CD4-positive, CD25-positive, alpha-beta regulatory T cell (primary cell): ENCODE data around the gene ZNF605. TPM values are rescaled to one million over a fixed set of nuclear protein-coding genes. Genes with fewer than 3 reads are reported as not detected.
"Not testable (repeated sequence)": the region's sequence is repeated elsewhere in the genome, so short reads cannot be mapped to it uniquely, and the experiment has no call there.

ENCODE experiments used
- ATAC-seq, 2 donors: fragments of 150-1000 bp; cut with Tn5 transposase; one replicate each; pipeline ENCODE4 v1.10.0; 2021; ENCODE audit warnings: low read depth in 2 of 2, moderate number of reproducible peaks in 2 of 2, moderate library complexity in 1 of 2
- DNase-seq, 3 donors: peaks; one replicate each; pipeline versions ENCODE4 v3.0.0 to v3.0.0-alpha.2; 2012 to 2022; ENCODE audit warnings: mixed read lengths in 1 of 3
- H3K27ac ChIP-seq: one replicate; pipeline ENCODE4 v1.7.0; 2013; ENCODE audit warnings: mild to moderate bottlenecking, low read length; ENCODE audit not compliant: insufficient read depth, poor library complexity, severe bottlenecking
- H3K27me3 ChIP-seq: one replicate; pipeline ENCODE4 v1.7.0; 2013; ENCODE audit warnings: low read length; ENCODE audit not compliant: control insufficient read depth, insufficient read depth
- H3K36me3 ChIP-seq: one replicate; pipeline ENCODE4 v1.7.0; 2013; ENCODE audit warnings: mild to moderate bottlenecking, low read length, moderate library complexity; ENCODE audit not compliant: control insufficient read depth, insufficient read depth
- H3K4me1 ChIP-seq: 2 replicates; pipeline ENCODE4 v1.7.0; 2013; ENCODE audit warnings: mild to moderate bottlenecking, low read length; ENCODE audit not compliant: insufficient read depth, control insufficient read depth, poor library complexity, severe bottlenecking
- H3K4me3 ChIP-seq: one replicate; pipeline ENCODE4 v1.7.0; 2013; ENCODE audit warnings: low read depth, mild to moderate bottlenecking, low read length, moderate library complexity
- H3K9me3 ChIP-seq, 2 experiments: 1 replicate in 1 of 2; 2 replicates in 1 of 2; pipeline ENCODE4 v1.7.0; 2013; ENCODE audit warnings: low read length in 2 of 2, mild to moderate bottlenecking in 1 of 2, moderate library complexity in 1 of 2; ENCODE audit not compliant: control insufficient read depth in 2 of 2
- H3K27ac Mint-ChIP-seq, 3 donors: one replicate each; pipeline ENCODE4 v1.8.0; 2020 to 2022; ENCODE audit warnings: mild to moderate bottlenecking in 3 of 3, mixed read lengths in 3 of 3, moderate library complexity in 2 of 3
- H3K27me3 Mint-ChIP-seq: one replicate; pipeline ENCODE4 v1.8.0; 2022; ENCODE audit warnings: mild to moderate bottlenecking, mixed read lengths
- H3K36me3 Mint-ChIP-seq: one replicate; pipeline ENCODE4 v1.8.0; 2020; ENCODE audit warnings: mixed read lengths
- H3K4me1 Mint-ChIP-seq, 4 donors: one replicate each; pipeline ENCODE4 v1.8.0; 2020 to 2022; ENCODE audit warnings: mixed read lengths in 4 of 4, mild to moderate bottlenecking in 1 of 4
- H3K4me3 Mint-ChIP-seq, 4 donors: one replicate each; pipeline ENCODE4 v1.8.0; 2020 to 2022; ENCODE audit warnings: mild to moderate bottlenecking in 4 of 4, mixed read lengths in 4 of 4, moderate library complexity in 3 of 4
- H3K9me3 Mint-ChIP-seq, 7 donors: one replicate each; pipeline ENCODE4 v1.8.0; 2020 to 2022; ENCODE audit warnings: mixed read lengths in 7 of 7, mild to moderate bottlenecking in 3 of 7, moderate library complexity in 2 of 7
- polyA plus RNA-seq, 4 donors: library from polyadenylated mRNA; unstranded; fragments of 300-500 nt; fragmentation: Illumina TruSeq; gene quantifications; one replicate each; pipeline ENCODE4 v1.2.3, GENCODE V29; 2021
- total RNA-seq: library from RNA; stranded (reverse); gene quantifications from one replicate; pipeline ENCODE4 v1.2.3, GENCODE V29; 2022

ZNF605 gene
- total and polyA plus RNA-seq, 5 donors from 2014 or later = 0.83 to 3.1 (median 2.0) TPM

DNA sequence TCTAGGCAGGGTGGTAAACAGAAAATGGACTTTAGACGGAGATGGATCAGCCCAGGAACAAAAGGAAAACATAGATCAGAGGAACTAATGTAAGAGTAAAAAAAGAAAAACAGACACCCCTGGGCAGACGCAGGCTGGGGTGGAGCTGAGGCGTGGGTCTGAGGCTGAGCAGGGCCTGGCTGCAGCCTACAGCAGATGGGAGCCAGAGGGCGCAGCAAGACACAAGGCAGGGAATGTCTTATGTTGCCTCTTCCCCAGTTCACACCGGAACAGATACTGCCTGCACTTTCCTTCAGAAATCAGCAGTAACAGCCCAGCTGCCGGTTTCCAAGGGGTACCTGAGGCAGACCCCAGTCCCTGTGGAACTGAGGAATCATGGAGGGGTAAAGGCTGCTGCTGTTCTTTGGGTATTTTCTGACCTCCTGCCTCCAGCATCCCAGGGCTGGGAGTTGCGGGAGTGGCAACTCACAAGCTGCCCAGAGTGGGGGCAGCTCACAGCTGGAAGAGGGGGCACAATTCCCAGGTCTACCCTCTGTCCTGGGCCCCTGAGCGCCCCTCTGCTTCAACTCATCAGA, 9.8 kb downstream of the ZNF605 start:
- Histone ChIP-seq H3K4me3 (no peak overlapping the region), H3K4me1 (no peaks in the 10 kb centered on the region), H3K9me3 (peaks cover 48 to 85% of the 10 kb centered on the region in 2 experiments), H3K36me3 (peaks cover 63% of the 10 kb centered on the region), H3K27ac (no peak overlapping the region), H3K27me3 (no peaks in the 10 kb centered on the region)
- peaks cover 0 to 42% (median 11%) of the 10 kb centered on the region in 7 donors for H3K9me3 Mint-ChIP-seq
- ATAC-seq (no peak), DNase-seq (no peak)
- H3K27me3 Mint-ChIP-seq = no peaks in the 10 kb centered on the region
- no peak overlapping the region for H3K4me3 Mint-ChIP-seq
- peak overlapping the region in 2 of 3 donors; percentile 64 for H3K27ac Mint-ChIP-seq
- peaks cover 44% of the 10 kb centered on the region for H3K36me3 Mint-ChIP-seq
- H3K4me1 Mint-ChIP-seq = peaks cover 0 to 2% (median 0%) of the 10 kb centered on the region in 4 donors

DNA sequence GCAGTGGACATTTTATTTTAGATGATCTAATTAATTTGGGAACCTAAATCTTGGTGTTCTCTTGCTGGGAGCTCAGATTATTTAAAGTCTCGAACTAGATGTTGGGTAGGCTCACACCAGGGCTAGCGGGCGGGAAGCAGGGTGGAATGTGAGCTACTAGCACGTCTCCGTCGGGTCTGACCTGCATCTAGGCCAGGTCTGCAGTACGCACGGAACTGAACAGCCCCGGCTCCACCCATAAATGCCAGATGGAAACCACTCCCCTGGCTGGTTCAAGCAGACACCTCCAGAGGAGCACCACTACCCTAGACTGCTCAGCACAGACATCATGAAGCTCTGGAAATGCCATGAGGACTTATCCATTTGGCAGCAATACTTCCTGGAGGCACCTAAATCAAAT, 10.3 kb downstream of the ZNF605 start:
- no peak overlapping the region for H3K27ac ChIP-seq
- ATAC-seq = no peak

DNA sequence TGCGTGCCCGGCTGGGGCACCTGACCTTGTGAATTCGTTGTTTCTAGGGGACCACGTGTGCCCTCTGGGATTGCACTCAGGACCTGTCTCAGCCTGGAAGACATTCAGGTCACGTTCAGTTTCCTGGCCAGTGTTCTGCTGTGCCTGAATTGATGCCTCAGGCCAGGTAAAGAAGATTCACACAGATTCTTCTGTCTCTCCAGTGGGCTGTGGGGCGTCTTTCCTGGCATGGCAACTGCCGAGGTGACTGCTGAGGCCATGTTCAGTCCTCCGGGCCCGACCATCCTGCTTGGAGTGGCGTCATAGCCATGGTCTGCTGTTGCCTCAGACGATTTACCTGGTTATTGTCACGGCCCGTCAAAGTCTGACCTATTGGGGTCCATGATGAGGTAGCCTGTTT, 13.5 kb downstream of the ZNF605 start:
- DNase-seq (no peak), ATAC-seq (no peak)
- Mint-ChIP-seq H3K27me3 (no peaks in the 10 kb centered on the region), H3K4me1 (peaks cover 0 to 2% (median 0%) of the 10 kb centered on the region in 4 donors), H3K9me3 (peaks cover 0 to 47% (median 18%) of the 10 kb centered on the region in 7 donors), H3K4me3 (no peak overlapping the region), H3K36me3 (peaks cover 35% of the 10 kb centered on the region), H3K27ac (no peak overlapping the region)
- Histone ChIP-seq H3K36me3 (peaks cover 45% of the 10 kb centered on the region), H3K27ac (no peak overlapping the region), H3K4me1 (no peaks in the 10 kb centered on the region), H3K4me3 (no peak overlapping the region), H3K27me3 (no peaks in the 10 kb centered on the region), H3K9me3 (peaks cover 35 to 73% of the 10 kb centered on the region in 2 experiments)

More for the DNA sequence above, 10.3 kb downstream of the ZNF605 start:
- H3K36me3 ChIP-seq = peaks cover 63% of the 10 kb centered on the region
- Mint-ChIP-seq H3K36me3 (peaks cover 49% of the 10 kb centered on the region), H3K4me1 (peaks cover 0 to 2% (median 0%) of the 10 kb centered on the region in 4 donors), H3K4me3 (no peak overlapping the region), H3K27me3 (no peaks in the 10 kb centered on the region), H3K27ac (peak overlapping the region in 2 of 3 donors; percentile 64 to 74), H3K9me3 (peaks cover 0 to 47% (median 17%) of the 10 kb centered on the region in 7 donors)
- no peaks in the 10 kb centered on the region for H3K4me1 ChIP-seq
- H3K9me3 ChIP-seq = peaks cover 47 to 90% of the 10 kb centered on the region in 2 experiments
- no peak for DNase-seq
- no peak overlapping the region for H3K4me3 ChIP-seq
- no peaks in the 10 kb centered on the region for H3K27me3 ChIP-seq

DNA sequence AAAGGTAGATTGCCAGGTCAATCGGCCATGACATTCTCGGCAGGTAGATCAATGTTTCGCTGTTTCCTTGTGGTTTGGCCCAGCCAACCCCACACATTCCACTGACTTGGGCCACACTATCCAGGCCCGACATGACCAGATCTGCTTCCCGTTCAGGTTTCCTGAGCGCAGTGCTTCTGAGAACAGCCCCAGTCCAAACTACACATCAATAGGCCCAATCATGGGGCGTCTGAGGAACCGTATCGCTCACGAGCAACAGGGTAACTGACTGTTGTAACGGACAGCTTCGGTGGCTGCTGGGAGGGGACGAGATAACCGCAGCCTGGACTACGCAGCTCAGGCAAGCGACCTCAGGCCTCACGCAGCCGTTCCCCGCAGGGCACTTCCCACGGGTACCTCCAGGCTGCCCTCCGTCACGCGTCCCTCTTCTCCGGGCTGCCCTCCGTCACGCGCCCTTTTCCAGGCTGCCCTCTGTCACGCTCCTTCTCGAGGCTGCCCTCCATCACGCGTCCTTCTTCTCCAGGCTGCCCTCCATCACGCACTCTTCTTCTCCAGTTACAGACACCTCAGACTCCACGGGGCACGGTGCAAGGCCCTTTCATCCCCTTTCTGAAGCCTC, 14.7 kb downstream of the ZNF605 start:
- Mint-ChIP-seq H3K4me1 (peaks cover 0 to 2% (median 0%) of the 10 kb centered on the region in 4 donors), H3K36me3 (peaks cover 35% of the 10 kb centered on the region), H3K4me3 (no peak overlapping the region), H3K9me3 (peaks cover 0 to 58% (median 23%) of the 10 kb centered on the region in 7 donors), H3K27me3 (peaks cover 3% of the 10 kb centered on the region), H3K27ac (no peak overlapping the region)
- Histone ChIP-seq H3K4me3 (no peak overlapping the region), H3K27me3 (no peaks in the 10 kb centered on the region), H3K36me3 (peaks cover 43% of the 10 kb centered on the region), H3K27ac (no peak overlapping the region), H3K9me3 (peaks cover 37 to 69% of the 10 kb centered on the region in 2 experiments), H3K4me1 (no peaks in the 10 kb centered on the region)
- ATAC-seq (no peak), DNase-seq (no peak)

DNA sequence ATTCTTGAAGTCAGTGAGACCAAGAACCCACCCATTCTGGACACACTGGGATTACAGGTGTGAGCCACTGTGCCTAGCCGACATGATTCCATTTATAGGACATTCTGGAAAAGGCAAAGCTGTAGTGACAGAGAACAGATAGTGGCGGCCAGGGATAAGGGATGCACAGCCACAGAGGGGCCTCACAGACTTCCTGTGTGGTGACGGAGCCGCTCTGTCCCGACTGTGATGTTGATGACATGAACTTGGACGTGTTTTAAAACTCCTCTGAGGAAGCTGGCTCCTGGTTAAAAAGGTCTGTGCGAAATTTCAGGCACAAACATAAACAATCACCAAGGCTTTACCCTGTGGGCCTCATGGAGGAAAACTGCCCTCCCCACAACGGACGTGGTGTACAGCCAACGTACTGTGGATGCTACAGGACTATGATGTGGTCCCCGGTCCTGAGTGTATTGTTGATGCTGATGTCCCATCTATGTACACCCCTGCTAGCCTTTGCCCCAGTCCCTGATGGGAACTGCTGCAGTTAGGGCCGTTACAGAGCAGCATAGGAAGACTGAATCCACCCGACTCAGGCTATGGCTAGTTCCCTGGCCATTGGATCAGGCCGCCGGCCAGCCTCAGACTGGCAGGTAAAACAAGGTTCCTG, 15.9 kb downstream of the ZNF605 start:
- Mint-ChIP-seq H3K27ac (no peak overlapping the region), H3K27me3 (peaks cover 4% of the 10 kb centered on the region), H3K36me3 (peaks cover 26% of the 10 kb centered on the region), H3K9me3 (peaks cover 0 to 57% (median 23%) of the 10 kb centered on the region in 7 donors), H3K4me3 (no peak overlapping the region), H3K4me1 (no peaks in the 10 kb centered on the region)
- Histone ChIP-seq H3K27me3 (no peaks in the 10 kb centered on the region), H3K4me3 (no peak overlapping the region), H3K36me3 (peaks cover 31% of the 10 kb centered on the region), H3K9me3 (peaks cover 33 to 67% of the 10 kb centered on the region in 2 experiments), H3K4me1 (no peaks in the 10 kb centered on the region), H3K27ac (no peak overlapping the region)
- ATAC-seq (no peak), DNase-seq (no peak)

DNA sequence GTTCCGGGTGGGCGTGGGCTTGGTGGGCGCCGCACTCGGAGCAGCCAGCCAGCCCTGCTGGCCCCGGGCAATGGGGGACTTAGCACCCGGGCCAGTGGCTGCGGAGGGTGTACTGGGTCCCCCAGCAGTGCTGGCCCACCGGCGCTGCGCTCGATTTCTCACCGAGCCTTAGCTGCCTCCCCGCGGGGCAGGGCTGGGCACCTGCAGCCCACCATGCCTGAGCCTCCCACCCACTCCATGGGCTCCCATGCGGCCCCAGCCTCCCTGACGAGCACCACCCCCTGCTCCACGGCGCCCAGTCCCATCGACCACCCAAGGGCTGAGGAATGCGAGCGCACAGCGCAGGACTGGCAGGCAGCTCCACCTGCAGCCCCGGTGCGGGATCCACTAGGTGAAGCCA, 17.3 kb downstream of the ZNF605 start:
- Mint-ChIP-seq H3K36me3 (peaks cover 17% of the 10 kb centered on the region), H3K9me3 (peaks cover 0 to 55% (median 28%) of the 10 kb centered on the region in 7 donors)
- not testable (repeated sequence) for H3K4me1 ChIP-seq, H3K4me1 Mint-ChIP-seq, ATAC-seq, DNase-seq, H3K27ac ChIP-seq, H3K4me3 ChIP-seq, H3K27me3 ChIP-seq, H3K27me3 Mint-ChIP-seq, H3K27ac Mint-ChIP-seq, H3K4me3 Mint-ChIP-seq
- Histone ChIP-seq H3K36me3 (peaks cover 18% of the 10 kb centered on the region), H3K9me3 (peaks cover 37 to 69% of the 10 kb centered on the region in 2 experiments)

DNA sequence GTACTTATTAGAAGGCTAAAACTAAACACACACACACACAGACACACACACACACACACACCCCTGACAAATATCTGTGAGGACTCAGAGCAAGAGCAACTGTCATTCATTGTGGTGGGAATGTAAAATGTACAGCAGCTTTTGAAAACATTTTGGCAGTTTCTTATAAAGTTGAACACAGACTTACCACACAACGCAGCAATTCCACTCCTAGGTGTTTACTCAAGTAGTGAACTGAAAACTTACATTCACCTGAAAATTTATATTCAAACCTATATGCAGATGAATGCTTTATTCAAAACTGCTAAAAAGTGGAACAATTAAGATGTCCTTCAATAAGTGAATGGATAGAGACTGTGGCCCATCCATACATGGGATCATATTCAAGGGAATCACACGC, 18.6 kb downstream of the ZNF605 start:
- H3K27ac ChIP-seq = no peak overlapping the region
- Mint-ChIP-seq H3K4me1 (no peaks in the 10 kb centered on the region), H3K36me3 (peaks cover 17% of the 10 kb centered on the region), H3K9me3 (peaks cover 0 to 64% (median 32%) of the 10 kb centered on the region in 7 donors), H3K27ac (no peak overlapping the region), H3K27me3 (peaks cover 4% of the 10 kb centered on the region), H3K4me3 (no peak overlapping the region)
- peaks cover 38 to 69% of the 10 kb centered on the region in 2 experiments for H3K9me3 ChIP-seq
- no peak overlapping the region for H3K4me3 ChIP-seq
- ATAC-seq (no peak), DNase-seq (no peak)
- no peaks in the 10 kb centered on the region for H3K4me1 ChIP-seq
- peaks cover 5% of the 10 kb centered on the region for H3K36me3 ChIP-seq
- no peaks in the 10 kb centered on the region for H3K27me3 ChIP-seq
